ENCODE data around the gene SPOPL.

Gene SPOPL

GRCh38 chr2:138609446-138609845 lies 107.9 kb downstream of the SPOPL start:
- no peak for DNase-seq

GRCh38 chr2:138610201-138610953 lies 108.8 kb downstream of the SPOPL start:
- DNase-seq: no peak

- no peak for DNase-seq
These were observed 113.7 kb downstream of the SPOPL start for GRCh38 chr2:138615257-138615656.

- DNase-seq: no peak
These were observed 115.5 kb downstream of the SPOPL start for GRCh38 chr2:138617026-138617425.

GRCh38 chr2:138618971-138619370 lies 117.4 kb downstream of the SPOPL start:
- DNase-seq: no peak

GRCh38 chr2:138620431-138620830 lies 118.9 kb downstream of the SPOPL start:
- no peak for DNase-seq

- no peak for DNase-seq
These were observed 119.6 kb downstream of the SPOPL start for GRCh38 chr2:138621139-138621538.

GRCh38 chr2:138622613-138623012 lies 121.0 kb downstream of the SPOPL start:
- DNase-seq: peak; percentile 84
